Kidney epithelial cell (primary cell): ENCODE measurements around the gene CAMTA1. TPM values are rescaled to one million over a fixed set of nuclear protein-coding genes. Genes with fewer than 3 reads are reported as not detected.

ENCODE experiments used
- DNase-seq: peaks from one replicate; pipeline ENCODE4 v3.0.0-alpha.2; 2010; ENCODE audit warnings: low read depth
- H3K27me3 ChIP-seq: 2 replicates; pipeline ENCODE4 v1.6.0; 2011; ENCODE audit warnings: low read length; ENCODE audit not compliant: control insufficient read depth, insufficient read depth
- H3K36me3 ChIP-seq: 2 replicates; pipeline ENCODE4 v1.5.1; 2011; ENCODE audit warnings: low read length; ENCODE audit not compliant: control insufficient read depth, insufficient read depth
- H3K4me3 ChIP-seq: 2 replicates; pipeline ENCODE4 v1.5.1; 2011; ENCODE audit warnings: low read depth, mild to moderate bottlenecking, control low read depth, low read length
- total RNA-seq: library from RNA; depleted of rRNA; stranded (reverse); fragments of >200 nt; gene quantifications from 2 replicates; pipeline ENCODE4 v1.2.3, GENCODE V29; 2015
- TF ChIP-seq, protein P1 (sequence below): IDR thresholded peaks from 2 replicates; pipeline ENCODE4 v1.5.1; 2011; ENCODE audit warnings: mild to moderate bottlenecking, moderate library complexity, low read length, control low read depth, inconsistent platforms; ENCODE audit not compliant: insufficient read depth, poor library complexity, severe bottlenecking

Gene CAMTA1
- total RNA-seq, 1 donor from 2014 or later: 76.5 TPM

DNA sequence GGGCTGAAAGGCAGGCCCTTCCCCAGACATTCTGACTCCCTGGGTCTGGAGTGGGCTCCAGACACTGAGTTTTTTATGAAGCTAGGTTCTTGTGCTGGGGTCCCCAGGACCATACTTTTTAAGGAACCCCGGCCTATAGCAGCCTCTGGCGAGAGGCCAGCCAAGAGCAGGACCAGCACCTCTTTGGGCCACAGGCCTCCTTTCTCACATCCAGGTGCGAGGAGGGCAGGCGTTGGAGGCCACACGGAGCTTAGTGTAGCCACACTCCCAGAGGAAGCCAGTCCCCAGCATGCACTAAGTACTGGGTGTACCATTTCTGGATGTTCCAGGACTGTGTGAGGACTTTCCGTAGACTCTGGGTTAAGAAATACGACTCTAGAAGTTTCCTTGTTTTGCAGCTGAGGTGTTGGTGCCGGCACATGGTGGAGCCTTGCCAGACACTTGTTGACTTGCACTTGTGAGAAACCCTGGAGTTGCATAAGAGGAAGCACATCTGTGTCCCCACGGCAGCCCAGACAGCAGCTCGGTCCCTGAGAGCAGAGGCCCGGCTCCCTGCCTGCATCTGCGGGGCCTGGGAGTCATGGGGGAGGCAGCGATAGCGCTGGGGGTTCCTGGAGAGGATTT is 863.6 kb downstream of the CAMTA1 start:
- Histone ChIP-seq H3K4me3 (no peak overlapping the region), H3K27me3 (peaks cover 16% of the 10 kb centered on the region), H3K36me3 (no peaks in the 10 kb centered on the region)
- TF ChIP-seq, protein P1, sequence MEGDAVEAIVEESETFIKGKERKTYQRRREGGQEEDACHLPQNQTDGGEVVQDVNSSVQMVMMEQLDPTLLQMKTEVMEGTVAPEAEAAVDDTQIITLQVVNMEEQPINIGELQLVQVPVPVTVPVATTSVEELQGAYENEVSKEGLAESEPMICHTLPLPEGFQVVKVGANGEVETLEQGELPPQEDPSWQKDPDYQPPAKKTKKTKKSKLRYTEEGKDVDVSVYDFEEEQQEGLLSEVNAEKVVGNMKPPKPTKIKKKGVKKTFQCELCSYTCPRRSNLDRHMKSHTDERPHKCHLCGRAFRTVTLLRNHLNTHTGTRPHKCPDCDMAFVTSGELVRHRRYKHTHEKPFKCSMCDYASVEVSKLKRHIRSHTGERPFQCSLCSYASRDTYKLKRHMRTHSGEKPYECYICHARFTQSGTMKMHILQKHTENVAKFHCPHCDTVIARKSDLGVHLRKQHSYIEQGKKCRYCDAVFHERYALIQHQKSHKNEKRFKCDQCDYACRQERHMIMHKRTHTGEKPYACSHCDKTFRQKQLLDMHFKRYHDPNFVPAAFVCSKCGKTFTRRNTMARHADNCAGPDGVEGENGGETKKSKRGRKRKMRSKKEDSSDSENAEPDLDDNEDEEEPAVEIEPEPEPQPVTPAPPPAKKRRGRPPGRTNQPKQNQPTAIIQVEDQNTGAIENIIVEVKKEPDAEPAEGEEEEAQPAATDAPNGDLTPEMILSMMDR: no peak
- no peak for DNase-seq

DNA sequence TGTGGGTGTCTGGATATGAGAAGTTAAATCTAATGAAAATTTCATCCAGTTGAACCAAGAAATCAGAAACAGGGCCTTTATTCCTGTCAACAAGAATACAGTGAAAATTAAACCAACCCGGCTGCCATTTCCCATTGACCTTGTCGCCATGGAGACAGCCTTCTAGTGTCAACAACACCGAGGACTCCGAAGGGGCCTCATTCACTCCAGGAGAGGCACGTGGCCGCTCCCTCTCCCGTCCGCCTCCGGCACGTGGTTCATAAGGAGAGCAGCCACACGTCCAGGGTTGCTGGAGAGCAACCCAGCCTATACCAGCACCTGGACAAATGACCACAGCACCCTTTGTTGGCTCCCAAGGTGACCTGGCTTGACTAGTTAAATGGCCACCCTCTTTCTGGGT is 865.5 kb downstream of the CAMTA1 start:
- peaks cover 16% of the 10 kb centered on the region for H3K27me3 ChIP-seq
- DNase-seq: no peak
- no peak overlapping the region for H3K4me3 ChIP-seq
- H3K36me3 ChIP-seq: no peaks in the 10 kb centered on the region
- TF ChIP-seq, protein P1: no peak

DNA sequence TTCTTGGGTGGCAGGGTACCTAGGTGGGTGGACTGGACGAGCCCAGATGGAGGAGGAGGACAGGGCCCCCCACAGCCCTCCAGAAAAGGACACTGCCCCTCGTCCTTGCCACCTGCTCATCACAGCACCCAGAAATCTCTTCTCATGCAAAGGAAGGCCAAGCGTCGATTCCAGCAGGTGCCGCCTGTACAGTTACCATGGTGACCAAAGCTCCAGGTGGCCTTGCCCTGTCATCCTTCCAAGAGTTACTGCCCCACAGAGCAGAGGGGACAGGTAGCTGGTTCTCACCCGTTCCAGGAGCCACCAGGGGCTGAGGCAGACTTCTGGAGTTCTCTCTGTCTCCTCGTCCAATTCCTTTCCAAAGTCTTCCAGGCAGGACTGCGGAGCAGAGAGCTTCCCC is 865.9 kb downstream of the CAMTA1 start:
- TF ChIP-seq, protein P1: no peak
- Histone ChIP-seq H3K4me3 (no peak overlapping the region), H3K36me3 (no peaks in the 10 kb centered on the region), H3K27me3 (peaks cover 16% of the 10 kb centered on the region)
- no peak for DNase-seq

DNA sequence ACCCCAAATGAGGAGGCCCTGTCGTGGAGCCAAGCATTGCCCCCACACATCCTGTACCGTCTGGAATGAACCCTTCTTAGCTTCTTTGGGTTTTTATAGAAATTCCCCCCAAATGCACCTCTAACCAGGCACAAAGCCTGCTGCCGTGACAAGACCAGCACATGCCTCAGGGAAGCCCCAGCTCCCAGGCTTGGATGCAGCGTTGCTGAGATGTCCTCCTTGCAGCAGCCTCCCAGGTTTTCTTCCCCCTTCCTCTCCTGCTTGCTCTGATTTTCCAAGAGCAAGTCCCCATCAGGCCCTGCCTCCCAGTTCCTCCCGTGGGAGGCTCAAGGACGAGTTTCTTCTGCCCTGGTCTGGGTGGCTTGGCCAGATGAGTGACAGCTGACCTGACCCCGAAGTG is 866.8 kb downstream of the CAMTA1 start:
- no peak for DNase-seq
- no peak overlapping the region for H3K4me3 ChIP-seq
- TF ChIP-seq, protein P1: no peak
- H3K27me3 ChIP-seq: peaks cover 19% of the 10 kb centered on the region
- H3K36me3 ChIP-seq: no peaks in the 10 kb centered on the region

DNA sequence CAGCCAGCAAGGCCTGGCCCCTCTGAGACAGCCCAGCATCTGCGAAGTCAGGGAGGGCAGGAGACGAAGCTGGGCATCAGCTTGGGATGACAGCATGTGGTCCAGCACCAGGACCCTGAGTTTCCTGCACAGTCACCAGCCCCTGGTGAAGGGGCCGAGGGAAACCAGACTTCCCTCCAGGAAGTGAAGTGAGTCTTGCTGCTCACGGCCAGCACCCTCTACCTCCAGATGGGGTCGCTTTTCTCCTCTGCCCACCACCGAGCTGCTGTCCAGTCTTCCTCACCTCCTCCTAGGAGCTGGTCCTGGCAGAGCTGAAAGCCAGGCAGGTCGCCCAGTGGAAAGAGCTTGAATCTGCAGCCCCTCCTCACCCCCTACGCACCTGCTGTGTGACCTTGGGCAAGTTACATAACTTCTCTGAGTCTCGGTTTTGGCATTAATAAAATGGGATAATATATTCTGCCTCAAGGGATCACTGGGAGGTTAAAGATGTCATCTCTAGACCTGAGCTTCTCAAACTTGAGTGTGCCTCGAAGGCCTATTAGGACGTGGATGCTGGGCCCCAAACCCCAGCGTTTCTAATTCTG is 867.4 kb downstream of the CAMTA1 start:
- TF ChIP-seq, protein P1: no peak
- no peak for DNase-seq
- H3K27me3 ChIP-seq: peaks cover 19% of the 10 kb centered on the region
- H3K4me3 ChIP-seq: no peak overlapping the region
- no peaks in the 10 kb centered on the region for H3K36me3 ChIP-seq

DNA sequence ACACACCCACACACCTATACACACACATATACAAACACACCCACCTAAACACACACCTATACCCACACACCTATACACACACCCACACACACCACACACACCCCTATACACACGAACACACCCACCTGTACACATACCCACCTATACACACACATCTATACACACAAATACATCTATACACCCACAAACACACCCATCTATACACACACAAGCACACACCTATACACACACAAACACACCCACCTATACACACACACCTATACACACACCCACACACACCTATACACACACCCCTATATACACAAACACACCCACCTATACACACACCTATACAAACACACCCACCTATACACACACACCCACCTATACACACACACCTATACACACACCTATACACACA is 869.5 kb downstream of the CAMTA1 start:
- no peak overlapping the region for H3K4me3 ChIP-seq
- no peaks in the 10 kb centered on the region for H3K36me3 ChIP-seq
- peaks cover 19% of the 10 kb centered on the region for H3K27me3 ChIP-seq
- TF ChIP-seq, protein P1: no peak
- DNase-seq: no peak
